ENCODE data around the gene SHISA9.

- no peak for TF ChIP-seq CTCF (IDR thresholded peaks at IDR 0.05)
- TF ChIP-seq POLR2A (IDR thresholded peaks at IDR 0.05; ENCODE audit: low read length): no peak
- TF ChIP-seq CBX2 (IDR thresholded peaks at IDR 0.05; ENCODE audit: borderline replicate concordance, low read depth): no peak
- TF ChIP-seq EP300 (IDR thresholded peaks at IDR 0.05): no peak
- TF ChIP-seq, protein P1, sequence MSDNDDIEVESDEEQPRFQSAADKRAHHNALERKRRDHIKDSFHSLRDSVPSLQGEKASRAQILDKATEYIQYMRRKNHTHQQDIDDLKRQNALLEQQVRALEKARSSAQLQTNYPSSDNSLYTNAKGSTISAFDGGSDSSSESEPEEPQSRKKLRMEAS (IDR thresholded peaks at IDR 0.05): no peak
- TF ChIP-seq RFX5 (IDR thresholded peaks at IDR 0.05): no peak
- no peak for TF ChIP-seq JUNB (IDR thresholded peaks at IDR 0.05)
- no peak for TF ChIP-seq HOXA7 (CRISPR knock-in tag; IDR thresholded peaks at IDR 0.05)
- TF ChIP-seq ZFP36 (IDR thresholded peaks at IDR 0.05; ENCODE audit: borderline replicate concordance, partially characterized antibody): no peak
- no peak for TF ChIP-seq HMGXB4 (CRISPR knock-in tag; IDR thresholded peaks at IDR 0.05; ENCODE audit: borderline replicate concordance)
- no peak for TF ChIP-seq MYC (IDR thresholded peaks at IDR 0.05; ENCODE audit: borderline replicate concordance, low read length)
- no peak for TF ChIP-seq MAFK (IDR thresholded peaks at IDR 0.05; ENCODE audit: partially characterized antibody)
- no peak for TF ChIP-seq SMC3 (IDR thresholded peaks at IDR 0.05)
Measured at GRCh38 chr16:12942861-12943260, 41.5 kb downstream of the SHISA9 start.

Data from A549 (cell line).